ENCODE results near the gene DMPK. TPM values are rescaled to one million over a fixed set of nuclear protein-coding genes. Genes with fewer than 3 reads are reported as not detected.

Gene DMPK
- total and polyA plus RNA-seq, 2 of the 4 experiments (the other 2 are of a cell fraction): 7.9 to 50.7 TPM

DNA sequence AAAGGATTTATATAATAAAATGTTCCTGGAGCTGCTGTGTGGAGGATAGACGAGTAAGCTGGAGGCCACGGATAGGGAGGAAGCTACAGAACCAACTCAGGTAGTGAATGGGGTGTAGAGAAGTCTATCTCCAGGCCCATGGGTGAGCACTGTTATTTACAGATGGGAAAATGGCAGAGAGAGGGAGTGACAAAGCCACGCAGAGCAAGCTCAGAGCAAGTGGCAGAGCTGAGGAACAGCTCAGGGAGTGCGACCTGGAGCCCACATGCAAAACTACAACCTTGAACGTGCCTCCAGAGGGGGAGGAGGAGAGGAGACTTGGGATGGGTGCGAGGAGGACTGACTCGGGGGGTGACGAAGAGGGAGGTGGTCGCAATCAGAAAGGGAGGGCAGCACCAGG lies 46.2 kb upstream of the DMPK start:
- no peak overlapping the region for H3K4me2 ChIP-seq (ENCODE audit: low read depth, low read length)
- no TSS peak for BruUV-seq (replicated peaks)
- no peak overlapping the region for H3K4me3 ChIP-seq (ENCODE audit: insufficient read depth, low read depth, low read length)
- no peak overlapping the region for H2BK120ac ChIP-seq (ENCODE audit: low read depth, low read length)
- in situ Hi-C loops (cut with MboI; ENCODE audit: low sequenced_read_pairs) (no loop called here), dilution Hi-C loops (cut with HindIII; ENCODE audit: low sequenced_read_pairs, unreplicated experiment) (no loop called here), intact Hi-C loops (cut with micrococcal nuclease) (no loop called here)
- H4K8ac ChIP-seq (ENCODE audit: low read depth in 2 of 2, low read length in 2 of 2): no peak overlapping the region
- H2AK9ac ChIP-seq (replicated peaks; ENCODE audit: low read depth, low read length, poor library complexity): no peak overlapping the region
- no peak overlapping the region for H4K91ac ChIP-seq (ENCODE audit: insufficient read depth, low read depth, low read length)
- H3K14ac ChIP-seq (replicated peaks; ENCODE audit: low read depth, low read length): no peak overlapping the region
- H4K5ac ChIP-seq (ENCODE audit: low read depth, low read length): no peak overlapping the region
- H3K36me3 ChIP-seq (ENCODE audit: control insufficient read depth, insufficient read depth, low read length): peaks cover 82% of the 10 kb centered on the region
- H3K4me1 ChIP-seq (ENCODE audit: control insufficient read depth, insufficient read depth, low read length): no peaks in the 10 kb centered on the region
- H3K79me1 ChIP-seq (ENCODE audit: low read depth in 1 of 2, low read length in 2 of 2): peaks cover 0 to 4% of the 10 kb centered on the region in 2 experiments; a peak in 3 of 4 replicates
- TF ChIP-seq MXI1 (IDR thresholded peaks at IDR 0.05; ENCODE audit: borderline replicate concordance, low read depth, low read length) (no peak), FOS (IDR thresholded peaks at IDR 0.05; ENCODE audit: low read depth, low read length) (no peak), MAZ (IDR thresholded peaks at IDR 0.05; ENCODE audit: borderline replicate concordance, low read depth, low read length) (no peak), RFX5 (IDR thresholded peaks at IDR 0.05; ENCODE audit: low read depth, low read length) (no peak), SMC3 (IDR thresholded peaks at IDR 0.05; ENCODE audit: low read depth, low read length) (no peak), MAFK (IDR thresholded peaks at IDR 0.05; ENCODE audit: low read depth, low read length) (no peak), NFE2L2 (IDR thresholded peaks at IDR 0.05; ENCODE audit: low read depth, low read length) (no peak), POLR2A (IDR thresholded peaks at IDR 0.05; ENCODE audit: low read depth, low read length) (no peak)
- TF ChIP-seq, protein P1, sequence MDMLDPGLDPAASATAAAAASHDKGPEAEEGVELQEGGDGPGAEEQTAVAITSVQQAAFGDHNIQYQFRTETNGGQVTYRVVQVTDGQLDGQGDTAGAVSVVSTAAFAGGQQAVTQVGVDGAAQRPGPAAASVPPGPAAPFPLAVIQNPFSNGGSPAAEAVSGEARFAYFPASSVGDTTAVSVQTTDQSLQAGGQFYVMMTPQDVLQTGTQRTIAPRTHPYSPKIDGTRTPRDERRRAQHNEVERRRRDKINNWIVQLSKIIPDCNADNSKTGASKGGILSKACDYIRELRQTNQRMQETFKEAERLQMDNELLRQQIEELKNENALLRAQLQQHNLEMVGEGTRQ (IDR thresholded peaks at IDR 0.05; ENCODE audit: low read depth, low read length): no peak
- TF ChIP-seq, protein P2, sequence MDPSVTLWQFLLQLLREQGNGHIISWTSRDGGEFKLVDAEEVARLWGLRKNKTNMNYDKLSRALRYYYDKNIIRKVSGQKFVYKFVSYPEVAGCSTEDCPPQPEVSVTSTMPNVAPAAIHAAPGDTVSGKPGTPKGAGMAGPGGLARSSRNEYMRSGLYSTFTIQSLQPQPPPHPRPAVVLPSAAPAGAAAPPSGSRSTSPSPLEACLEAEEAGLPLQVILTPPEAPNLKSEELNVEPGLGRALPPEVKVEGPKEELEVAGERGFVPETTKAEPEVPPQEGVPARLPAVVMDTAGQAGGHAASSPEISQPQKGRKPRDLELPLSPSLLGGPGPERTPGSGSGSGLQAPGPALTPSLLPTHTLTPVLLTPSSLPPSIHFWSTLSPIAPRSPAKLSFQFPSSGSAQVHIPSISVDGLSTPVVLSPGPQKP (IDR thresholded peaks at IDR 0.05; ENCODE audit: borderline replicate concordance, low read depth, low read length): no peak
- no peak overlapping the region for H2BK15ac ChIP-seq (ENCODE audit: low read depth, low read length)
- H3K23ac ChIP-seq (ENCODE audit: low read depth, low read length): no peak overlapping the region
- H2AK5ac ChIP-seq (ENCODE audit: low read depth, low read length): no peak overlapping the region
- no peaks in the 10 kb centered on the region for H3K27me3 ChIP-seq (ENCODE audit: control insufficient read depth, insufficient read depth, low read length)
- H3K27ac ChIP-seq (ENCODE audit: insufficient read depth, low read length): no peak overlapping the region
- CTCF ChIA-PET: no interaction called here
- H3K4ac ChIP-seq (ENCODE audit: low read depth, low read length): no peak overlapping the region
- no peak overlapping the region for H2AFZ ChIP-seq (replicated peaks; ENCODE audit: low read length, poor library complexity)
- H3K9ac ChIP-seq (ENCODE audit: low read depth, low read length): no peak overlapping the region
- 92% methylated on average over 2 of the region's 9 CpGs; no CpG with 5 or more reads in 1 of the 2 experiments for WGBS, 2 experiments (ENCODE audit: extremely low coverage in 2 of 2, insufficient read length in 1 of 2)
- H3K9me3 ChIP-seq (ENCODE audit: control insufficient read depth, insufficient read depth, low read length): no peaks in the 10 kb centered on the region
- no peak overlapping the region for H3K18ac ChIP-seq (ENCODE audit: low read depth, low read length)
- H2BK5ac ChIP-seq (ENCODE audit: low read depth, low read length, poor library complexity, severe bottlenecking): no peak overlapping the region
- no peak overlapping the region for H2BK20ac ChIP-seq (ENCODE audit: low read depth, low read length)
- ATAC-seq (ENCODE audit: low read depth) (no peak), DNase-seq (no peak)
- no peak overlapping the region for H3K56ac ChIP-seq (ENCODE audit: extremely low read depth, insufficient read depth, low read length)
- POLR2A ChIA-PET (ENCODE audit: unreplicated experiment): no interaction called here
- H3K9me1 ChIP-seq (ENCODE audit: insufficient read depth, low read length): no peaks in the 10 kb centered on the region
- 0 out of 2 replicates have a peak, but pooled peaks cover 7% of the 10 kb centered on the region for H4K20me1 ChIP-seq (ENCODE audit: insufficient read depth, low read length)
